Right ventricle myocardium inferior (tissue), 1 donor: Measurements from ENCODE around the gene EDIL3. TPM values are rescaled to one million over a fixed set of nuclear protein-coding genes. Genes with fewer than 3 reads are reported as not detected.

Experiments used
- ATAC-seq: fragments of 200-7000 bp; cut with Tn5 transposase; one replicate; pipeline ENCODE4 v1.9.1; 2020; ENCODE audit warnings: mild to moderate bottlenecking, moderate library complexity
- DNase-seq: peaks from one replicate; pipeline ENCODE4 v3.0.0; 2021; ENCODE audit errors: missing footprints
- intact Hi-C: fragments of 100-400 bp; cut with DNase I; formaldehyde crosslinking; loops from one replicate; pipeline ENCODE4 v1.11.0; 2022
- total RNA-seq: library from RNA; stranded (reverse); fragmentation: NEBNext Ultra II Directional; extraction: Animal tissue kit (Norgen Biotek cat#: 25700); gene quantifications from one replicate; pipeline ENCODE4 v1.2.1, GENCODE V29; 2021
- donor health status: DM: no; HTN: yes; CAD: no; lungs with severe emphysema.

The EDIL3 gene
- total RNA-seq, 1 donor from 2014 or later: 1.7 TPM

DNA sequence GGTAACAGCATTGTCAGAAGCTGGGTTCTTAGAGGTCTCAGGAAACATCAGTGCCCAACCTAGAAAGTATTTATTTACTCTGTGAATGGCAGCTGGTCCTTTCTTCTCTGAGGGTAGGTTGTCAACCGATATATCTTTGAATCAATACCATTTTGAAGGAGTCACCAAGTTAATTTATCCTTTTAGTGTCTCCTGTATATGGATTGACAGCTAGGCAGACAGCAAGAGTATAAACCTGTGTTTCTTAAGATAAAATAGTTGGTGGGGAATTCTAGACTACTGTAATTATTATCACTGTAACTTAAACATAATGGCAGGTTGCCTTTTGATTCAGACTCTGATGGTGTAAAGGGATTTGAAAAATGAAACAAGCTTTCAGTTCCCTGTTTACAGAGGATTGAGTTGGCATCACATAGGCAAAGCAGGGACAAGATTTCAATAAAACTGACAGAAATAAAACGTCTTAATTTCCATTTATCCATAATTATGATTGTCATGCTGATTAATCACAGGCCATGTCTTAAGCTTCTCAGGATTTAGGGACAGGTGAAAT lies 473.2 kb downstream of the EDIL3 start:
- DNase-seq (no peak), ATAC-seq (no peak)
- intact Hi-C loops: no loop called here

DNA sequence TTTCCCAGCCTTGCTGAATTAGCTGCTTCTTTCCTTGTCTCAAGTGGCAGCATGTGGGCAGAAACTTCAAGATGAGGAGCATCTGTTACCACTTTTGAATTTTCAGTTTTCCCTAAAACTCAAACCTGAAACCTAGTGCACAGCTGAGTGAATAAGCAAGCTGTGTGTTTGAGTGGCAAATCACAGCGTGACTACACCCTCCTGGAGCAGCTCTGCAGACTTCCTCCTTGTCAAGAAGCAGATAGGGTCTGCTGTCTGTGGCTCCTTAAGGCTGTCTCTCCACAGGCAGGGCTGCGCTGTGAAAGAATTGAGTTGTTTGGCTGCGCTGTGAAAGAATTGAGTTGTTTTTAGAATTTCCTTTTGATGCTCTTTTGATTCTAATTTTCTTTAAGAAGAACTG lies 484.4 kb downstream of the EDIL3 start:
- DNase-seq: no peak
- intact Hi-C loops: no loop called here

GRCh38 chr5:83899326-83899970 lies 485.2 kb downstream of the EDIL3 start:
- intact Hi-C loops: no loop called here
- no peak for DNase-seq
- no peak for ATAC-seq

More for the DNA sequence above, 484.4 kb downstream of the EDIL3 start:
- no peak for ATAC-seq

- ATAC-seq: no peak
Measured at GRCh38 chr5:83895860-83896259, 488.8 kb downstream of the EDIL3 start.

DNA sequence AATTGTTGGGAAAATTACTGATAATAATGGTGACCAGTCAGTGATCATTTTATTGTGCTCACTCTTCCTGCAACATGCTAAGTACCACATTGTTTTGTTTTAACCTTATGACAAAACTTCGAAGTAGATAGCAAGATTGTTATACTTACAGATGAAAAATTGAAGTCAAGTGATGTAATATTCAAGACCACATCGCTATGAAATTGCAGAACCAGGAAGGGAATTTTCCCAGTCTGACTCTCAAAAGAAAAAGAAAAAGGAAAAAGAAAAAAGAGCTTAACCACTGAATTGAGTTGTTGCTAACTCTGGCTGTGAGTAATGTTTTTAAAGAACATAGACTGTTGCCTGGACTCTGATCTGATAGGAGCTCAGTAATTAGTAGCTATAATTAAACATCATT lies 493.4 kb downstream of the EDIL3 start:
- DNase-seq: no peak

More at GRCh38 chr5:83895860-83896259, 488.8 kb downstream of the EDIL3 start:
- DNase-seq: no peak
- intact Hi-C loops: no loop called here

More for the DNA sequence above, 493.4 kb downstream of the EDIL3 start:
- intact Hi-C loops: no loop called here
- no peak for ATAC-seq
